GM06990 (cell line): Measurements from ENCODE around the gene SOWAHC.

Experiments
- DNase-seq: peaks from one replicate; pipeline ENCODE4 v3.0.0-alpha.2; 2011; ENCODE audit not compliant: insufficient read length; ENCODE audit errors: extremely low read depth
- H3K27me3 ChIP-seq: replicated peaks from 2 replicates; pipeline ENCODE4 v1.6.0; 2011; ENCODE audit warnings: low read length; ENCODE audit not compliant: control insufficient read depth, insufficient read depth
- H3K36me3 ChIP-seq: 2 replicates; pipeline ENCODE4 v1.5.1; 2011; ENCODE audit warnings: low read length; ENCODE audit not compliant: control insufficient read depth, insufficient read depth
- H3K4me3 ChIP-seq: replicated peaks from 2 replicates; pipeline ENCODE4 v1.5.1; 2011; ENCODE audit warnings: low read depth, mild to moderate bottlenecking, control low read depth, low read length
- TF ChIP-seq, protein P1 (sequence below): IDR thresholded peaks from 2 replicates; pipeline ENCODE4 v1.5.1; 2011; ENCODE audit warnings: low read length, control low read depth, mild to moderate bottlenecking, inconsistent platforms; ENCODE audit not compliant: insufficient read depth, poor library complexity, severe bottlenecking

The SOWAHC gene

DNA sequence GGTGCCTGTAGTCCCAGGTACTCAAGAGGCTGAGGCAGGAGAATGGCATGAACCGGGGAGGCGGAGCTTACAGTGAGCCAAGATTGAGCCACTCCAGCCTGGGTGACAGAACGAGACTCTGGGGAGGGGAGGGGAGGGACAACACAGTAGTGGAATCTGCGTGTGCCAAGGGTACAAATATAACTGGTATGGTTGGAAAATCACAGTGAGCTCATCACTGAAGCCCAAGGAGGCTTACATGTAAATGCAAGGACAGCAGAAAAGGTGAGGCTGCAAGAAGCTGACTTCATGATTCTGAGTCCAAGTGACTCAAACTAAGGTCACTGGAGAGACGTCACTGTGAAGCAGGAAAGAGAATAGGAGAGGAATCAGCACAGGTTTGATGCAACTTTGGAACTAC, 9.6 kb upstream of the SOWAHC start:
- no peaks in the 10 kb centered on the region for H3K36me3 ChIP-seq
- H3K27me3 ChIP-seq = no peaks in the 10 kb centered on the region
- TF ChIP-seq, protein P1, sequence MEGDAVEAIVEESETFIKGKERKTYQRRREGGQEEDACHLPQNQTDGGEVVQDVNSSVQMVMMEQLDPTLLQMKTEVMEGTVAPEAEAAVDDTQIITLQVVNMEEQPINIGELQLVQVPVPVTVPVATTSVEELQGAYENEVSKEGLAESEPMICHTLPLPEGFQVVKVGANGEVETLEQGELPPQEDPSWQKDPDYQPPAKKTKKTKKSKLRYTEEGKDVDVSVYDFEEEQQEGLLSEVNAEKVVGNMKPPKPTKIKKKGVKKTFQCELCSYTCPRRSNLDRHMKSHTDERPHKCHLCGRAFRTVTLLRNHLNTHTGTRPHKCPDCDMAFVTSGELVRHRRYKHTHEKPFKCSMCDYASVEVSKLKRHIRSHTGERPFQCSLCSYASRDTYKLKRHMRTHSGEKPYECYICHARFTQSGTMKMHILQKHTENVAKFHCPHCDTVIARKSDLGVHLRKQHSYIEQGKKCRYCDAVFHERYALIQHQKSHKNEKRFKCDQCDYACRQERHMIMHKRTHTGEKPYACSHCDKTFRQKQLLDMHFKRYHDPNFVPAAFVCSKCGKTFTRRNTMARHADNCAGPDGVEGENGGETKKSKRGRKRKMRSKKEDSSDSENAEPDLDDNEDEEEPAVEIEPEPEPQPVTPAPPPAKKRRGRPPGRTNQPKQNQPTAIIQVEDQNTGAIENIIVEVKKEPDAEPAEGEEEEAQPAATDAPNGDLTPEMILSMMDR = no peak
- no peak for DNase-seq
- H3K4me3 ChIP-seq = no peak overlapping the region

DNA sequence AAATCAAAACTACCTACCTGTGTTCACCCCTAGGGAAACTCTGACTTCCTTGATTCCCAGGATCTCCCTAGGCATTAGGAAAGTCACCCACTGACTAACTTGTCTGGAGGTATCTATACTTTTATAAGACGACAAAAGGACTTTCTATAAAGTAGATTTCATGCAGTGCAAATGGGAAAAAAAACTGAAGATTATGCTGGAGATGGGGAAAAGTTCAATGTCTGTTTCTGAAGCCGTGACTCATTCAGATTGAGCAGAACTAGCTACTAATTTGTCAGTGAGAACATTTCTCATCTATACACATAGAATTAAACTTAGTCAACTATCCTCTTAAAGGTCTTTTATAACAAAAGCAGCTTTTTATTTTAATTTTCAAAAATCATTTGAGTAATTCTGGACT, 6.4 kb upstream of the SOWAHC start:
- Histone ChIP-seq H3K27me3 (no peaks in the 10 kb centered on the region), H3K4me3 (no peak overlapping the region), H3K36me3 (no peaks in the 10 kb centered on the region)
- no peak for DNase-seq
- TF ChIP-seq, protein P1 = no peak

GRCh38 chr2:109609352-109610024, 4.7 kb upstream of the SOWAHC start:
- TF ChIP-seq, protein P1 = no peak
- Histone ChIP-seq H3K4me3 (no peak overlapping the region), H3K36me3 (no peaks in the 10 kb centered on the region), H3K27me3 (no peaks in the 10 kb centered on the region)
- no peak for DNase-seq

GRCh38 chr2:109611467-109612095, 2.6 kb upstream of the SOWAHC start:
- DNase-seq = no peak
- no peaks in the 10 kb centered on the region for H3K27me3 ChIP-seq
- no peaks in the 10 kb centered on the region for H3K36me3 ChIP-seq
- TF ChIP-seq, protein P1 = no peak
- no peak overlapping the region for H3K4me3 ChIP-seq

DNA sequence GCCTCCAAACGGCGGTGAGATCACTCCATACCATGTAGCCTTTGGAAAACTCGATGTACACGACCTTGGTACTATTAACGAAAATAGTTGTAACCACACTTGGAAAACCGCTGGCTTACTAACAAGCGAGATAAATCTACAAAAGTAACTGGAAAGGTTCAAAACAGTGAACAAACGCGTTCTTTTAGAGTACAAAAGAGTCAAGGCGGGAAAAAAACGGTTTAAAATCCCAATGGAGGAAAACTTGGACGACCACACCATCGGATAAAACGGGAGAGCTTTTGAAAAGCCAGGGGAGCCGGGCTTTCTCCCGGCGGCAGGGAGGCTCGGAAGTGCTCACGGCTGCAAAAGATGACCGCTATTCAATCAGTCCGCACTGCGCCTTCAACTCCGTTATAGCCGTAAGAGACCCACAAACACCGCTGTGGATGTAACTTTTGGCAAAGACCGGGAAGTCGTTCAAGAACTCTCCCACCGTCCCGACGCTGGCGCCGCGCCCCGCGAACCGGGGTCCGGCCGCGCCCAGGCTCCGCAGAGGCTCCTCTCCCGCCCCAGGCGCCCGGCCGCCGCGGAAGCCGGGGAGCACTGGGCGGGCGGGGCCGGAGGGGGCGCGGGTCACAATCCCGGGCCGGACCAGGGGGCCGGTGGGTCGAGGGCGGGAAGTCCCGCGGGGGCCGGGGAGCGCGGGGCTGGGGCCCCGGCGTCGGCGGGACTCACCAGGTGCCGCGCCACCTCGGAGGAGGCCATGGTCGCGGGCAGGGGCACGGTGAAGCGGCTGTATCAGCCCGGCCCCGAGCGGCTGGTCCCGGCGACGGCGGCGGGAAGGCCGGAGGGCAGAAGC, 863 bp upstream of the SOWAHC start:
- no peak for DNase-seq
- Histone ChIP-seq H3K36me3 (no peaks in the 10 kb centered on the region), H3K27me3 (no peaks in the 10 kb centered on the region), H3K4me3 (no peak overlapping the region)
- TF ChIP-seq, protein P1 = no peak
